GM12878 (cell line): ENCODE data around the gene DNAJC19. TPM values are rescaled to one million over a fixed set of nuclear protein-coding genes. Genes with fewer than 3 reads are reported as not detected.

Experiments used
- ATAC-seq: fragments of 200-7000 bp; cut with Tn5 transposase; 3 replicates; pipeline ENCODE4 v1.9.1; 2020; ENCODE audit warnings: mild to moderate bottlenecking, moderate library complexity
- BruUV-seq: library from RNA; stranded (reverse); fragments of 400-500 nt; replicated peaks from 2 replicates; lab custom pipeline; 2021; lab: Mats Ljungman, UMichigan
- CTCF ChIA-PET: fragments of 300-600 bp; sonication (Branson Sonifier 250); formaldehyde crosslinking; extraction: SDS; loops from one replicate; lab custom pipeline; 2021; ENCODE audit warnings: inconsistent platforms; lab: Yijun Ruan, JAX
- POLR2A ChIA-PET: fragments of 350-600 bp; formaldehyde crosslinking; extraction: SDS; loops from one replicate; lab custom pipeline; 2021; ENCODE audit warnings: inconsistent platforms; lab: Charles Lee
- RAD21 ChIA-PET: fragments of 300-600 bp; sonication (Branson Sonifier 250); formaldehyde crosslinking; loops from one replicate; lab custom pipeline; 2023; ENCODE audit warnings: antibody characterized with exemption; ENCODE audit not compliant: unreplicated experiment; lab: Charles Lee
- SMC1A ChIA-PET: fragments of 300-600 bp; sonication (Branson Sonifier 250); formaldehyde crosslinking; loops from one replicate; lab custom pipeline; 2023; ENCODE audit not compliant: unreplicated experiment, uncharacterized antibody; lab: Charles Lee
- DNase-seq: peaks from one replicate; pipeline ENCODE4 v3.0.0-alpha.2; 2011; ENCODE audit warnings: low read depth, low spot score
- FAIRE-seq: peaks from 3 replicates; lab custom pipeline; 2011; peaks lifted over from hg19 to GRCh38; lab: Jason Lieb, UNC
- H2AFZ ChIP-seq: 2 replicates; pipeline ENCODE4 v1.6.0; 2011; ENCODE audit warnings: low read depth, low read length, control low read depth; ENCODE audit not compliant: control insufficient read depth
- H3K27ac ChIP-seq: 2 replicates; pipeline ENCODE4 v1.5.1; 2011; ENCODE audit warnings: control low read depth; ENCODE audit not compliant: control insufficient read depth, insufficient read depth
- H3K27me3 ChIP-seq, 2 experiments: replicated peaks in 1 of 2; 2 replicates each; pipeline versions ENCODE4 v1.6.0 to v1.6.1; 2011; ENCODE audit warnings: low read length in 1 of 2; ENCODE audit not compliant: control insufficient read depth in 2 of 2, insufficient read depth in 2 of 2
- H3K36me3 ChIP-seq, 2 experiments: 2 replicates each; pipeline ENCODE4 v1.5.1; 2011; ENCODE audit warnings: low read length in 1 of 2; ENCODE audit not compliant: control insufficient read depth in 2 of 2, insufficient read depth in 2 of 2
- H3K4me1 ChIP-seq: 2 replicates; pipeline ENCODE4 v1.6.1; 2011; ENCODE audit warnings: mild to moderate bottlenecking, low read length, moderate library complexity, mixed read lengths; ENCODE audit not compliant: control insufficient read depth, insufficient read depth
- H3K4me2 ChIP-seq: 2 replicates; pipeline ENCODE4 v1.6.0; 2011; ENCODE audit warnings: control low read depth; ENCODE audit not compliant: control insufficient read depth, insufficient read depth
- H3K4me3 ChIP-seq: fragments of 200-600 bp; sonication (generic); 2 replicates; pipeline ENCODE4 v1.5.1; 2016
- H3K79me2 ChIP-seq: 2 replicates; pipeline ENCODE4 v1.6.0; 2011; ENCODE audit warnings: low read length; ENCODE audit not compliant: control insufficient read depth, insufficient read depth
- H3K9ac ChIP-seq: 2 replicates; pipeline ENCODE4 v1.8.0; 2011; ENCODE audit warnings: low read length, control low read depth, mixed read lengths; ENCODE audit not compliant: control insufficient read depth, insufficient read depth
- H3K9me3 ChIP-seq: replicated peaks from 3 replicates; pipeline ENCODE4 v1.5.1; 2011; ENCODE audit warnings: mild to moderate bottlenecking, low read length; ENCODE audit not compliant: control insufficient read depth, insufficient read depth
- H4K20me1 ChIP-seq: 2 replicates; pipeline ENCODE4 v1.6.0; 2011; ENCODE audit not compliant: control insufficient read depth, insufficient read depth
- BACH1 ChIP-seq: fragments of 450-650 bp; IDR thresholded peaks from 2 replicates; pipeline ENCODE4 v1.6.1; 2017; ENCODE audit warnings: mild to moderate bottlenecking, borderline replicate concordance
- CREM ChIP-seq: IDR thresholded peaks from 2 replicates; pipeline ENCODE4 v1.6.1; 2014; ENCODE audit warnings: antibody characterized with exemption, low read depth
- FOXK2 ChIP-seq: fragments of 450-650 bp; IDR thresholded peaks from 2 replicates; pipeline ENCODE4 v1.6.1; 2017; ENCODE audit warnings: mild to moderate bottlenecking, moderate library complexity
- JUNB ChIP-seq: IDR thresholded peaks from 2 replicates; pipeline ENCODE4 v1.6.1; 2016; ENCODE audit warnings: antibody characterized with exemption, mild to moderate bottlenecking
- KAT2A ChIP-seq: conservative IDR thresholded peaks from 2 replicates; pipeline ENCODE4 v1.6.1; 2011; ENCODE audit warnings: low read depth, low read length; ENCODE audit not compliant: control insufficient read depth
- MTA2 ChIP-seq: fragments of 450-650 bp; IDR thresholded peaks from 2 replicates; pipeline ENCODE4 v1.6.1; 2016; ENCODE audit warnings: low read depth, mild to moderate bottlenecking, moderate library complexity
- MYC ChIP-seq: IDR thresholded peaks from 2 replicates; pipeline ENCODE4 v1.6.1; 2011; ENCODE audit warnings: mild to moderate bottlenecking, low read length, moderate library complexity, inconsistent platforms; ENCODE audit not compliant: insufficient read depth, insufficient replicate concordance, insufficient read length, severe bottlenecking
- PAX8 ChIP-seq: fragments of 450-650 bp; IDR thresholded peaks from 2 replicates; pipeline ENCODE4 v1.6.1; 2017; ENCODE audit warnings: mild to moderate bottlenecking, moderate library complexity
- RAD51 ChIP-seq: fragments of 450-650 bp; IDR thresholded peaks from 2 replicates; pipeline ENCODE4 v1.6.1; 2016; ENCODE audit warnings: moderate library complexity, mild to moderate bottlenecking, inconsistent platforms
- SIN3A ChIP-seq: IDR thresholded peaks from 2 replicates; pipeline ENCODE4 v1.6.1; 2012; ENCODE audit warnings: low read depth, low read length, improper control_type of control experiment
- SMARCA5 ChIP-seq: fragments of 450-650 bp; IDR thresholded peaks from 2 replicates; pipeline ENCODE4 v1.6.1; 2017; ENCODE audit warnings: mild to moderate bottlenecking
- ZBED1 ChIP-seq: IDR thresholded peaks from 2 replicates; pipeline ENCODE4 v1.6.1; 2016; ENCODE audit warnings: borderline replicate concordance
- ZNF207 ChIP-seq: fragments of 450-650 bp; IDR thresholded peaks from 2 replicates; pipeline ENCODE4 v1.6.1; 2014; ENCODE audit warnings: antibody characterized with exemption, mild to moderate bottlenecking, borderline replicate concordance
- ZNF384 ChIP-seq: IDR thresholded peaks from 2 replicates; pipeline ENCODE4 v1.6.1; 2012; ENCODE audit warnings: low read depth, mild to moderate bottlenecking, low read length, improper control_type of control experiment, borderline replicate concordance
- in situ Hi-C: fragments of 300-500 bp; cut with MboI; formaldehyde crosslinking; loops from 9 replicates; pipeline ENCODE4 v1.14.3; 2018; ENCODE audit warnings: mixed read lengths
- intact Hi-C: fragments of 100-400 bp; cut with micrococcal nuclease; formaldehyde crosslinking; loops from one replicate; pipeline ENCODE4 v1.14.2; 2022; ENCODE audit not compliant: unreplicated experiment
- polyA plus RNA-seq, 11 experiments: library from polyadenylated mRNA; depleted of rRNA in 4 of 11; unstranded in 6 of 11; stranded (reverse) in 5 of 11; fragments of >200 nt; fragmentation: Nextera tagmentation in 4 of 11; fragmentation: Illumina TruSeq in 1 of 11; extraction: Ambion mirVana in 4 of 11; extraction: Trizol in 1 of 11; gene quantifications; 1 replicate in 1 of 11; 2 replicates in 10 of 11; pipeline versions ENCODE4 v1.2.1 to v1.2.3, GENCODE V29; 2011 to 2016; ENCODE audit warnings: inconsistent platforms in 2 of 11, missing spikeins in 2 of 11, low read depth in 1 of 11
- total RNA-seq, 4 experiments: library from RNA; depleted of rRNA in 3 of 4; stranded (reverse); fragments of >200 nt in 3 of 4; fragmentation: Illumina TruSeq in 1 of 4; extraction: Trizol in 1 of 4; gene quantifications; 2 replicates each; pipeline versions ENCODE4 v1.2.1 to v1.2.3, GENCODE V29; 2013 to 2021
- TF ChIP-seq, protein P1 (sequence below): fragments of 450-650 bp; IDR thresholded peaks from 2 replicates; pipeline ENCODE4 v1.6.1; 2017; ENCODE audit warnings: mild to moderate bottlenecking
- TF ChIP-seq, protein P2 (sequence below): fragments of 450-650 bp; IDR thresholded peaks from 2 replicates; pipeline ENCODE4 v1.6.1; 2017; ENCODE audit warnings: borderline replicate concordance
- TF ChIP-seq, protein P3 (sequence below): IDR thresholded peaks from 2 replicates; pipeline ENCODE4 v1.6.1; 2012; ENCODE audit warnings: improper control_type of control experiment, low read depth, low read length; ENCODE audit not compliant: insufficient replicate concordance

DNAJC19 gene
- total and polyA plus RNA-seq, 10 of the 15 experiments (the other 5 are each of a cell fraction or from before 2014, with no cell fraction given) = 29.8 to 136 (median 51.3) TPM

DNA sequence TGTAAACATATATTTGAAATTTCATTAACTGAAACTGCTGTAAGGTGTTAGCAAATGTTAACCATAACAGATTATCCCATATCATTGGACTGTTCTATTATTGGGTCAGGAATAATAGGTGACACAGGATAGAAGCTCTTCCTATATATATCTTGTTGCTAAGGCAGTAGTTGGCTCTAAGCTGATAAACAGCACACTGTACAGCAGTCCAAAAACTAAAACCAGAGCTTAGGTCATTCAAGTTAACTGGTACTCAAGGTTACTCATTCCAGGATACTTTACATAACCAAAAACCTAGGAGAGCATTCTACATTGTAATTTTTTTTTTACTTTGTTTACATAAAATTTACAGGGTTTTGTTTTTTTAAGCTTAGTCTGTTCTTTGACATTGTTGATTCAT lies 8.9 kb downstream of the DNAJC19 start (continued):
- TF ChIP-seq, protein P1, sequence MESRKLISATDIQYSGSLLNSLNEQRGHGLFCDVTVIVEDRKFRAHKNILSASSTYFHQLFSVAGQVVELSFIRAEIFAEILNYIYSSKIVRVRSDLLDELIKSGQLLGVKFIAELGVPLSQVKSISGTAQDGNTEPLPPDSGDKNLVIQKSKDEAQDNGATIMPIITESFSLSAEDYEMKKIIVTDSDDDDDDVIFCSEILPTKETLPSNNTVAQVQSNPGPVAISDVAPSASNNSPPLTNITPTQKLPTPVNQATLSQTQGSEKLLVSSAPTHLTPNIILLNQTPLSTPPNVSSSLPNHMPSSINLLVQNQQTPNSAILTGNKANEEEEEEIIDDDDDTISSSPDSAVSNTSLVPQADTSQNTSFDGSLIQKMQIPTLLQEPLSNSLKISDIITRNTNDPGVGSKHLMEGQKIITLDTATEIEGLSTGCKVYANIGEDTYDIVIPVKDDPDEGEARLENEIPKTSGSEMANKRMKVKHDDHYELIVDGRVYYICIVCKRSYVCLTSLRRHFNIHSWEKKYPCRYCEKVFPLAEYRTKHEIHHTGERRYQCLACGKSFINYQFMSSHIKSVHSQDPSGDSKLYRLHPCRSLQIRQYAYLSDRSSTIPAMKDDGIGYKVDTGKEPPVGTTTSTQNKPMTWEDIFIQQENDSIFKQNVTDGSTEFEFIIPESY = no peak
- TF ChIP-seq BACH1 = no peak
- TF ChIP-seq KAT2A = no peak

DNA sequence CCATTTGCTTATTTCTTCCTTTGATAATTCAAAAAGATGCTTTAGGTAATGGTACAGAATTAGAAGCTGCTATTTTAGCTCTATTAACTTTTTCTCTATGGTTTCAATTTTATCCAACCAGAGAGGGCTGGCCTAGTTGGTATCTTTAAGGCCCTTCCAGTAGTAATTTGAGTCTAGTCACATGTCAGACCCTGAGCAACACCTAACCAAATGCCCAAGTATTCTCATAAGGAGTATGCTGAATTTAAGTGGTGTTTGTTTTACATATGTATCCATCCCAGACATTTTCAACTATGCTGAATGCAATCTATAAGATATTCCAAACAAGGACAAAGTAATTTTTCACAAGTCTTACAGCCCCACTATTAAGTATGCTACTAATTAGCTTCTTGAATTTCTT lies 9.6 kb downstream of the DNAJC19 start:
- no peaks in the 10 kb centered on the region for H3K9me3 ChIP-seq
- H3K79me2 ChIP-seq = no peaks in the 10 kb centered on the region
- no peaks in the 10 kb centered on the region for H4K20me1 ChIP-seq
- H3K36me3 ChIP-seq = peaks cover 0 to 4% of the 10 kb centered on the region in 2 experiments; a peak in 2 of 4 replicates
- no peak overlapping the region for H3K27ac ChIP-seq
- no peak for ATAC-seq
- no peaks in the 10 kb centered on the region for H3K4me1 ChIP-seq
- DNase-seq = no peak
- no peak overlapping the region for H3K9ac ChIP-seq
- SMC1A ChIA-PET = interaction anchor here (1.2 kb wide), 1 partner anchor 9 kb away, joined by 3 read pairs; the partner anchor contains the start of gene DNAJC19
- FAIRE-seq = no peak
- intact Hi-C loops = no loop called here
- no peak overlapping the region for H2AFZ ChIP-seq
- RAD21 ChIA-PET = no interaction called here
- in situ Hi-C loops = no loop called here
- H3K4me2 ChIP-seq = no peak overlapping the region
- CTCF ChIA-PET = interaction anchor here (1.6 kb wide), 1 partner anchor 9 kb away, joined by 3 read pairs; the partner anchor contains the start of gene DNAJC19
- H3K27me3 ChIP-seq = no peaks in the 10 kb centered on the region
- POLR2A ChIA-PET = no interaction called here
- no TSS peak for BruUV-seq
- no peak overlapping the region for H3K4me3 ChIP-seq
- no peak for TF ChIP-seq MTA2
- TF ChIP-seq, protein P2, sequence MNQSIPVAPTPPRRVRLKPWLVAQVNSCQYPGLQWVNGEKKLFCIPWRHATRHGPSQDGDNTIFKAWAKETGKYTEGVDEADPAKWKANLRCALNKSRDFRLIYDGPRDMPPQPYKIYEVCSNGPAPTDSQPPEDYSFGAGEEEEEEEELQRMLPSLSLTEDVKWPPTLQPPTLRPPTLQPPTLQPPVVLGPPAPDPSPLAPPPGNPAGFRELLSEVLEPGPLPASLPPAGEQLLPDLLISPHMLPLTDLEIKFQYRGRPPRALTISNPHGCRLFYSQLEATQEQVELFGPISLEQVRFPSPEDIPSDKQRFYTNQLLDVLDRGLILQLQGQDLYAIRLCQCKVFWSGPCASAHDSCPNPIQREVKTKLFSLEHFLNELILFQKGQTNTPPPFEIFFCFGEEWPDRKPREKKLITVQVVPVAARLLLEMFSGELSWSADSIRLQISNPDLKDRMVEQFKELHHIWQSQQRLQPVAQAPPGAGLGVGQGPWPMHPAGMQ = no peak
- no peak for TF ChIP-seq ZNF384
- no peak for TF ChIP-seq JUNB
- TF ChIP-seq MYC = no peak
- no peak for TF ChIP-seq ZBED1
- no peak for TF ChIP-seq RAD51
- TF ChIP-seq, protein P3, sequence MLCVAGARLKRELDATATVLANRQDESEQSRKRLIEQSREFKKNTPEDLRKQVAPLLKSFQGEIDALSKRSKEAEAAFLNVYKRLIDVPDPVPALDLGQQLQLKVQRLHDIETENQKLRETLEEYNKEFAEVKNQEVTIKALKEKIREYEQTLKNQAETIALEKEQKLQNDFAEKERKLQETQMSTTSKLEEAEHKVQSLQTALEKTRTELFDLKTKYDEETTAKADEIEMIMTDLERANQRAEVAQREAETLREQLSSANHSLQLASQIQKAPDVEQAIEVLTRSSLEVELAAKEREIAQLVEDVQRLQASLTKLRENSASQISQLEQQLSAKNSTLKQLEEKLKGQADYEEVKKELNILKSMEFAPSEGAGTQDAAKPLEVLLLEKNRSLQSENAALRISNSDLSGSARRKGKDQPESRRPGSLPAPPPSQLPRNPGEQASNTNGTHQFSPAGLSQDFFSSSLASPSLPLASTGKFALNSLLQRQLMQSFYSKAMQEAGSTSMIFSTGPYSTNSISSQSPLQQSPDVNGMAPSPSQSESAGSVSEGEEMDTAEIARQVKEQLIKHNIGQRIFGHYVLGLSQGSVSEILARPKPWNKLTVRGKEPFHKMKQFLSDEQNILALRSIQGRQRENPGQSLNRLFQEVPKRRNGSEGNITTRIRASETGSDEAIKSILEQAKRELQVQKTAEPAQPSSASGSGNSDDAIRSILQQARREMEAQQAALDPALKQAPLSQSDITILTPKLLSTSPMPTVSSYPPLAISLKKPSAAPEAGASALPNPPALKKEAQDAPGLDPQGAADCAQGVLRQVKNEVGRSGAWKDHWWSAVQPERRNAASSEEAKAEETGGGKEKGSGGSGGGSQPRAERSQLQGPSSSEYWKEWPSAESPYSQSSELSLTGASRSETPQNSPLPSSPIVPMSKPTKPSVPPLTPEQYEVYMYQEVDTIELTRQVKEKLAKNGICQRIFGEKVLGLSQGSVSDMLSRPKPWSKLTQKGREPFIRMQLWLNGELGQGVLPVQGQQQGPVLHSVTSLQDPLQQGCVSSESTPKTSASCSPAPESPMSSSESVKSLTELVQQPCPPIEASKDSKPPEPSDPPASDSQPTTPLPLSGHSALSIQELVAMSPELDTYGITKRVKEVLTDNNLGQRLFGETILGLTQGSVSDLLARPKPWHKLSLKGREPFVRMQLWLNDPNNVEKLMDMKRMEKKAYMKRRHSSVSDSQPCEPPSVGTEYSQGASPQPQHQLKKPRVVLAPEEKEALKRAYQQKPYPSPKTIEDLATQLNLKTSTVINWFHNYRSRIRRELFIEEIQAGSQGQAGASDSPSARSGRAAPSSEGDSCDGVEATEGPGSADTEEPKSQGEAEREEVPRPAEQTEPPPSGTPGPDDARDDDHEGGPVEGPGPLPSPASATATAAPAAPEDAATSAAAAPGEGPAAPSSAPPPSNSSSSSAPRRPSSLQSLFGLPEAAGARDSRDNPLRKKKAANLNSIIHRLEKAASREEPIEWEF = no peak
- no peak for TF ChIP-seq FOXK2
- TF ChIP-seq CREM = no peak
- no peak for TF ChIP-seq SMARCA5
- TF ChIP-seq PAX8 = no peak
- no peak for TF ChIP-seq SIN3A
- TF ChIP-seq ZNF207 = no peak
